Endodermal cell (in vitro differentiated cells): ENCODE results near the gene OR4D11. TPM values are rescaled to one million over a fixed set of nuclear protein-coding genes. Genes with fewer than 3 reads are reported as not detected.

Experiments used
- DNase-seq: peaks from one replicate; pipeline ENCODE4 v3.0.0-alpha.2; 2017
- H3K27ac ChIP-seq: 2 replicates; pipeline ENCODE4 v1.5.1; 2013; ENCODE audit warnings: mild to moderate bottlenecking, low read depth, low read length, moderate library complexity
- H3K27me3 ChIP-seq: 2 replicates; pipeline ENCODE4 v1.6.1; 2013; ENCODE audit warnings: mild to moderate bottlenecking, low read length, moderate library complexity; ENCODE audit not compliant: insufficient read depth, control insufficient read depth, poor library complexity, severe bottlenecking
- H3K36me3 ChIP-seq: 2 replicates; pipeline ENCODE4 v1.7.0; 2013; ENCODE audit warnings: mild to moderate bottlenecking, low read length, moderate library complexity; ENCODE audit not compliant: control insufficient read depth, insufficient read depth
- H3K4me1 ChIP-seq: one replicate; pipeline ENCODE4 v1.7.0; 2013; ENCODE audit warnings: low read length; ENCODE audit not compliant: control insufficient read depth, insufficient read depth
- H3K4me3 ChIP-seq: 2 replicates; pipeline ENCODE4 v1.5.1; 2013; ENCODE audit warnings: mild to moderate bottlenecking, low read length, moderate library complexity
- H3K9ac ChIP-seq: 2 replicates; pipeline ENCODE4 v1.6.1; 2013; ENCODE audit warnings: mild to moderate bottlenecking, low read length, moderate library complexity; ENCODE audit not compliant: poor library complexity, severe bottlenecking; ENCODE audit errors: extremely low read depth
- H3K9me3 ChIP-seq: 2 replicates; pipeline ENCODE4 v1.6.1; 2013; ENCODE audit warnings: mild to moderate bottlenecking, low read length, moderate library complexity; ENCODE audit not compliant: control insufficient read depth
- H3K27ac Mint-ChIP-seq: 2 replicates; pipeline ENCODE4 v1.8.0; 2020; ENCODE audit warnings: mixed read lengths
- H3K27me3 Mint-ChIP-seq: 2 replicates; pipeline ENCODE4 v1.8.0; 2021; ENCODE audit warnings: mild to moderate bottlenecking, mixed read lengths; ENCODE audit not compliant: insufficient read depth
- H3K36me3 Mint-ChIP-seq: 2 replicates; pipeline ENCODE4 v1.8.0; 2020; ENCODE audit warnings: low read depth, mixed read lengths
- H3K4me1 Mint-ChIP-seq: 2 replicates; pipeline ENCODE4 v1.8.0; 2020; ENCODE audit warnings: mixed read lengths
- H3K4me3 Mint-ChIP-seq: 2 replicates; pipeline ENCODE4 v1.8.0; 2020; ENCODE audit warnings: mild to moderate bottlenecking, moderate library complexity, mixed read lengths
- H3K9me3 Mint-ChIP-seq: 2 replicates; pipeline ENCODE4 v1.8.0; 2020; ENCODE audit warnings: mild to moderate bottlenecking, mixed read lengths
- WGBS, 2 experiments: methylation state at CpG; one replicate each; pipeline versions ENCODE4 v1.1.5 to v1.1.7; 2013; ENCODE audit warnings: missing lambda C conversion rate in 2 of 2, mixed read lengths in 1 of 2; ENCODE audit not compliant: insufficient coverage in 1 of 2, insufficient read length in 1 of 2; 5-methylcytosine and 5-hydroxymethylcytosine counted together
- total RNA-seq, 2 donors: library from RNA; stranded (reverse); fragmentation: NEBNext Ultra II Directional in 1 of 2; extraction: Animal tissue kit (Norgen Biotek cat#: 25700) in 1 of 2; gene quantifications; 2 replicates in 1 of 2; 3 replicates in 1 of 2; pipeline ENCODE4 v1.2.1, GENCODE V29; 2021
- TF ChIP-seq, protein P1 (sequence below): fragments of 200-600 bp; sonication (generic); conservative IDR thresholded peaks from 2 replicates; pipeline ENCODE4 v1.5.0; 2021; ENCODE audit warnings: antibody characterized with exemption, mild to moderate bottlenecking

Gene OR4D11
- total RNA-seq, 2 donors from 2014 or later = not detected

DNA sequence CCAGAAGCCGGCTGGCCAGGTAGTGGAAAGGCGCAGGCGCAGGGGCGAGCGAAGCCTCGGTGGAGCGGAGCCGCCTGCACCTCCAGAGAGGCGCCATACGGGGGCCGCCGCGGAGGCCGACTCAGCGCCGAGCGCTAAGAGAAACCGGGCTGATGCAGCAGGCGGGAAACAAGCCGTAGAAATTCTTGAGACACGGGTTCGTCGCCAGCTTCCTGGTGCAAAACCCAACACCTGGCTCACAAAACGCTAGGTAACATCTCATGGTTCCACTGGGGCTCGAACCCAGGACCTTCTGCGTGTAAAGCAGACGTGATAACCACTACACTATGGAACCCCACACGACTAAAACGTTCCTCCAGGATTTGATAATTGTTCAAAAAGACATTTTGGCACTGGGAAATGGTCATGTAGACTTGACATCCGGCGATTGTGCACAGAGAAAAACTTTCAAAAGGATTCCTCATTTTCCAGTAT lies 47.0 kb downstream of the OR4D11 start:
- no peaks in the 10 kb centered on the region for H3K4me1 ChIP-seq
- Mint-ChIP-seq H3K36me3 (no peaks in the 10 kb centered on the region), H3K9me3 (no peaks in the 10 kb centered on the region), H3K4me1 (peaks cover 16% of the 10 kb centered on the region), H3K27me3 (peaks cover 3% of the 10 kb centered on the region), H3K4me3 (peak overlapping the region; percentile 75), H3K27ac (peak overlapping the region; percentile 93)
- H3K27me3 ChIP-seq = no peaks in the 10 kb centered on the region
- H3K9me3 ChIP-seq = no peaks in the 10 kb centered on the region
- 0% methylated on average over 29 to 31 of the region's 31 CpGs for WGBS, 2 experiments
- TF ChIP-seq, protein P1, sequence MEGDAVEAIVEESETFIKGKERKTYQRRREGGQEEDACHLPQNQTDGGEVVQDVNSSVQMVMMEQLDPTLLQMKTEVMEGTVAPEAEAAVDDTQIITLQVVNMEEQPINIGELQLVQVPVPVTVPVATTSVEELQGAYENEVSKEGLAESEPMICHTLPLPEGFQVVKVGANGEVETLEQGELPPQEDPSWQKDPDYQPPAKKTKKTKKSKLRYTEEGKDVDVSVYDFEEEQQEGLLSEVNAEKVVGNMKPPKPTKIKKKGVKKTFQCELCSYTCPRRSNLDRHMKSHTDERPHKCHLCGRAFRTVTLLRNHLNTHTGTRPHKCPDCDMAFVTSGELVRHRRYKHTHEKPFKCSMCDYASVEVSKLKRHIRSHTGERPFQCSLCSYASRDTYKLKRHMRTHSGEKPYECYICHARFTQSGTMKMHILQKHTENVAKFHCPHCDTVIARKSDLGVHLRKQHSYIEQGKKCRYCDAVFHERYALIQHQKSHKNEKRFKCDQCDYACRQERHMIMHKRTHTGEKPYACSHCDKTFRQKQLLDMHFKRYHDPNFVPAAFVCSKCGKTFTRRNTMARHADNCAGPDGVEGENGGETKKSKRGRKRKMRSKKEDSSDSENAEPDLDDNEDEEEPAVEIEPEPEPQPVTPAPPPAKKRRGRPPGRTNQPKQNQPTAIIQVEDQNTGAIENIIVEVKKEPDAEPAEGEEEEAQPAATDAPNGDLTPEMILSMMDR = peak; percentile 69
- DNase-seq = peak; percentile 98
- H3K9ac ChIP-seq = peak overlapping the region; percentile 41
- H3K4me3 ChIP-seq = peak overlapping the region; percentile 97
- H3K27ac ChIP-seq = peak overlapping the region; percentile 27
- H3K36me3 ChIP-seq = no peaks in the 10 kb centered on the region

DNA sequence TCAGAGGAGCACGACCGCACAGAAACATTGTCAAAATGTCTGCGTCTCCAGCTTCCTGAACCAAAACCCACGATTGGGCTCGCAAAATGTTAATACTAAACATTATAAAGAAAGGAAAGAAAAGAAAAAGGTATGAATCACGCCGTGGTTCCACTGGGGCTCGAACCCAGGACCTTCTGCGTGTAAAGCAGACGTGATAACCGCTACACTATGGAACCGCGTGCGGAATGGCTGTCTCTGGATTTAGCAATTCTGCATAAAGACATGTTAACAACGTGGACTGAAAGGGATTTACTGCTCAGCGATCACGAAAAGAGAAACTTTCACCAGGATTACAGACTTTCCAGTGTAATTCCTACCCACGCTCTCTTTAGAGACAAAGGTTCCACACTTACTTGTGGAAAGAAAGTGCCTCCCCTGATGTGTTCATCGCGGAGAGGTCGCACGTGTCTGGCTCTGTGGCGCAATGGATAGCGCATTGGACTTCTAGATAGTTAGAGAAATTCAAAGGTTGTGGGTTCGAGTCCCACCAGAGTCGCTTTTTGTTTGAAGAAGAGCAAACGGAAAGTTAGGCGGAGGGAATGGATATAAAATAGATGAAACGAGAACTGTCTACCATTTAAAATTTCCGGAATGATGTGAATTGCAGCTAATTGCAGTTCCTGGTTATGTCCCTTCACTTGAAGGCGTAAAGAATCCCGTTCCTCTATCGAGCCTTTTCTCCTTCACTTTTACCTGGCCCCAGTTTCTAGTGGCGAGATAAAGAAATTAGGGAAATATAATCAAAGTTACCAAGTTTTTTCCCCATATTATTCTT lies 47.7 kb downstream of the OR4D11 start:
- H3K4me1 Mint-ChIP-seq = peaks cover 16% of the 10 kb centered on the region
- WGBS, 2 experiments = 0 to 1% methylated on average over 23 to 33 of the region's 34 CpGs
- H3K36me3 ChIP-seq = no peaks in the 10 kb centered on the region

DNA sequence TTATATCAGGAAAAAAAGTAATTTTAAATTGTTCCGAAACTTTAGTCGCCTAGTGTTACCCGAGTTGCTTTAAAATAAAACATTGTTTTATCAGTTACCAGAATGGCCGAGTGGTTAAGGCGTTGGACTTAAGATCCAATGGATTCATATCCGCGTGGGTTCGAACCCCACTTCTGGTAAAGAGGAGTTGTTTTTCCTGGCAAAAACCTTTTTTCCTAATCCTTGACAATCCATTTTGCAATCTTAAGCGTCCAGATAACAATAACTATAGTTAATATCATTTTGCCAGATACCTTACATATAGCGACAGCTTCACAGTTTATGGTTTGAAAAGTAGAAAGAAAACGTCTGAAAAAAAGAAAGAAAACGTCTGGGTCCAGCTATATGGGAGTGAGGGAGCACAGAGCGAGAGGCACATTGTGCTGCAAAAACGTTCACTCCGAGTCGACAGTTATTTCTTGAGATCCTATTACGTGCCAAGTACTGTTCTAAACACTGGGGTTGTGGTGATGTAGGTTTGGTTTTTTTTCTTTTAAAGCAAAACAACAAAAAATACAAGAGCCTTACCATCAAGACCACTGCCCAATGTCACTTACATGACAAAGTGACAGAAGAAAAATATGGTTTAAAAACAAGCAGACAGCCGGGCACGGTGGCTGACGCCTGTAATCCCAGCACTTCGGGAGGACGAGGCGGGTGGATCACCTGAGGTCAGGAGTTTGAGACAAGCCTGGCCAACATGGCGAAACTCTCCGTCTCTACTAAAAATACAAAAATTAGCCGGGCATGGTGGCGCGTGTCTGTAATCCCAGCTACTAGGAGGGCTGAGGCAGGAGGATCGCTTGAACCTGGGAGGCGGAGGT lies 48.5 kb downstream of the OR4D11 start:
- no peaks in the 10 kb centered on the region for H3K36me3 Mint-ChIP-seq
- Histone ChIP-seq H3K36me3 (no peaks in the 10 kb centered on the region), H3K4me3 (peak overlapping the region; percentile 97), H3K9ac (peak overlapping the region; percentile 41), H3K4me1 (no peaks in the 10 kb centered on the region), H3K27me3 (no peaks in the 10 kb centered on the region), H3K27ac (no peak overlapping the region), H3K9me3 (no peaks in the 10 kb centered on the region)
- peaks cover 16% of the 10 kb centered on the region for H3K4me1 Mint-ChIP-seq
- H3K9me3 Mint-ChIP-seq = no peaks in the 10 kb centered on the region
- peak overlapping the region; percentile 62 for H3K27ac Mint-ChIP-seq
- TF ChIP-seq, protein P1 = no peak
- 5 to 7% methylated on average over 12 to 29 of the region's 30 CpGs for WGBS, 2 experiments
- peak; percentile 71 for DNase-seq
- peaks cover 6% of the 10 kb centered on the region for H3K27me3 Mint-ChIP-seq
- peak overlapping the region; percentile 75 for H3K4me3 Mint-ChIP-seq

More for the DNA sequence above, 47.7 kb downstream of the OR4D11 start:
- no peaks in the 10 kb centered on the region for H3K27me3 ChIP-seq
- H3K4me1 ChIP-seq = no peaks in the 10 kb centered on the region
- Mint-ChIP-seq H3K27me3 (peaks cover 6% of the 10 kb centered on the region), H3K9me3 (no peaks in the 10 kb centered on the region), H3K4me3 (peak overlapping the region; percentile 75), H3K36me3 (no peaks in the 10 kb centered on the region), H3K27ac (peak overlapping the region; percentile 93)
- no peaks in the 10 kb centered on the region for H3K9me3 ChIP-seq
- DNase-seq = peak; percentile 93
- TF ChIP-seq, protein P1 = no peak
- peak overlapping the region; percentile 41 for H3K9ac ChIP-seq
- H3K4me3 ChIP-seq = peak overlapping the region; percentile 97
- H3K27ac ChIP-seq = peak overlapping the region; percentile 27
